ENCODE data around the gene SARDH.
"Not testable (repeated sequence)": the region's sequence is repeated elsewhere in the genome, so short reads cannot be mapped to it uniquely, and the experiment has no call there.

The SARDH gene

GRCh38 chr9:133752739-133753446 lies 14.7 kb upstream of the SARDH start:
- DNase-seq (ENCODE audit: extremely low spot score), result no peak
- no peak for TF ChIP-seq CTCF (IDR thresholded peaks at IDR 0.05; ENCODE audit: control extremely low read depth, extremely low read depth, low read depth, missing control alignments)
- CTCF ChIA-PET, result interaction anchor here (0.6 to 4.1 kb wide), 2 partner anchors 9 to 10 kb away, joined by 3 to 23 read pairs; no protein-coding TSS in a partner anchor
- POLR2A ChIA-PET, result no interaction called here

GRCh38 chr9:133750982-133751649 lies 13.0 kb upstream of the SARDH start:
- TF ChIP-seq CTCF (IDR thresholded peaks at IDR 0.05; ENCODE audit: control extremely low read depth, extremely low read depth, low read depth, missing control alignments), result no peak
- ChIA-PET CTCF (interaction anchor here (1.5 to 4.1 kb wide), 3 partner anchors 8 to 242 kb away, joined by 3 to 23 read pairs (median 4); no protein-coding TSS in a partner anchor), POLR2A (no interaction called here)
- DNase-seq (ENCODE audit: extremely low spot score), result no peak

GRCh38 chr9:133747309-133747708 lies 9.2 kb upstream of the SARDH start:
- no peak for DNase-seq (ENCODE audit: extremely low spot score)
- no peak for TF ChIP-seq CTCF (IDR thresholded peaks at IDR 0.05; ENCODE audit: control extremely low read depth, extremely low read depth, low read depth, missing control alignments)
- ChIA-PET CTCF (interaction anchor here (1.3 kb wide), 1 partner anchor 9 kb away, joined by 3 read pairs; the partner anchor contains the start of gene SARDH), POLR2A (no interaction called here)

GRCh38 chr9:133744528-133744927 lies 6.4 kb upstream of the SARDH start:
- CTCF ChIA-PET; POLR2A ChIA-PET; DNase-seq (ENCODE audit: extremely low spot score): not testable (repeated sequence)

GRCh38 chr9:133742849-133743444 lies 4.8 kb upstream of the SARDH start:
- POLR2A ChIA-PET, result no interaction called here
- CTCF ChIA-PET, result interaction anchor here (0.6 to 2.6 kb wide), 41 partner anchors 10 to 576 kb away, joined by 3 to 23 read pairs (median 4); partner anchors contain the start of gene ADAMTSL2
- peak; percentile 89 for DNase-seq (ENCODE audit: extremely low spot score)
- TF ChIP-seq CTCF (IDR thresholded peaks at IDR 0.05; ENCODE audit: control extremely low read depth, extremely low read depth, low read depth, missing control alignments), result peak; percentile 97

GRCh38 chr9:133742251-133742650 lies 4.1 kb upstream of the SARDH start:
- ChIA-PET POLR2A (no interaction called here), CTCF (interaction anchor here (0.7 to 2.6 kb wide), 27 partner anchors 9 to 575 kb away, joined by 3 to 23 read pairs (median 4); partner anchors contain the start of gene ADAMTSL2)
- DNase-seq (ENCODE audit: extremely low spot score), result no peak
- no peak for TF ChIP-seq CTCF (IDR thresholded peaks at IDR 0.05; ENCODE audit: control extremely low read depth, extremely low read depth, low read depth, missing control alignments)
